Dermis blood vessel endothelial cell (primary cell): Measurements from ENCODE around the gene RIBC2. TPM values are rescaled to one million over a fixed set of nuclear protein-coding genes. Genes with fewer than 3 reads are reported as not detected.
"Not testable (repeated sequence)": the region's sequence is repeated elsewhere in the genome, so short reads cannot be mapped to it uniquely, and the experiment has no call there.

Experiments
- DNase-seq: peaks from one replicate; pipeline ENCODE4 v3.0.0; 2010
- total RNA-seq: library from RNA; depleted of rRNA; stranded (reverse); fragments of >200 nt; gene quantifications from 2 replicates; pipeline ENCODE4 v1.2.3, GENCODE V29; 2014

Gene RIBC2
- total RNA-seq, 1 donor from 2014 or later, result 0.34 TPM

DNA sequence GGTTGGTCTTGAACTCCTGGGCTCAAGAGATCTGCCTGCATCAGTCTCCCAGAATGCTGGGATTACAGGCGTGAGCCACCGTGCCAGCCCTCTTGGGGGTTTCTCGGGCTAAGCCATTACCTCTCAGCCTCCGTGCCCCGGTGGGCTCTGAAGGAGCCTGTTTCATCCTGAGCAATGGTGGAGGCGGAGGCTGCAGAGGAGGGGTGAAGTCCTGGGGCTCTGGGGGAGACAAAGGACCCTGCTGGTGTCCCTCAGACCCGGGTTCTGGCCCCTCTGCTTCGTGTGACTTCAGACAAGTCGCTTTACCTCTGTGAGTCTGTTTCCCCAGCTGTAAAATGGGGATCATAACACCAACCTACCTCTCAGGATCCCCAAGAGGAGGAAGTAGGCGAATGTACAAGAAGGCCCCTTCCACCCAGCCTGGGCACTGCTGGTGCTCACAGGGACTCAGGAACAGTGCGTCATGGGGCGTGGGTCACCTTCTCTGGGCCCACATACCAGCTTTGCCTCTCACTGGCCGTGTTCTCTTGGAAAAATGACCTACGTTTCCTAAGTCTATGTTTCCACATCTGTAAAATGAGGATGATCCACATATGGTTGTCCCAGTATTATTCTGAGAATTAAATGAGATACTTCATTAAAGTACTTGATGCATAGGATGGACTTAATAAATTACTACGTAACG is 36.8 kb downstream of the RIBC2 start:
- DNase-seq, result no peak

DNA sequence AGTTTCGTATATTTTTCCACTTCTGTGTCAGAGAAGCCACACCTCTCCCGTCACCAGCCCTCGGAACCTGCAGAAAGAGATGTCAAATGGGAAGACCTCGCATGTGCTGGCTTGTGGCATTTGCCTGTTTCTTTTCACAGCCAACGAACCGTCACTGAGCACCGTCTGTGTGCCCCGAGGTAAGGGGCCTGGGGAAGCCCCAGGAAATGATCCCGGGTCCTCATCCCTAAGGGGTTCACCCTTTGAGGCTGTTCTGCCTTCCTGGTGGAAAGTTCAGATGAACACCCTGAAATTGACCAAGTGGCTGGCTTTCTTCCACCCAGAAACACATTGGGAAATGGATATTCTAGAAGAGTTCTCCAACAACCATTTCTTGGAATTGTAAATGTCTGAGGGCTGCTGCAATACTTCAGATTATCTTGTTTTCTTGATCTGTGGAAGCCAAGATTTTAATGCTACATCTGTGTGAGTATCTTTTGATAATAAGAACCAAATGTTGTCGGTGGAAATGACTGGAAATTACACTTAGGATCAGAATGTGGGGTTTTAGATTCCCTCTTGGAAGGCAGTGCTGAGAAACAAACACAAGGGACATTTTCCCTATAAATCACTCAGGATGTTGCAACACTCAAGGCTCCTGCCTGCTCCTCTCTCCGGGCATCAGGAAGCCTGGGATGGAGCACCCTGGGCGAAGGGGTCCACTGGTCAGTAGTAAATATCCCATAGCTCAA is 37.6 kb downstream of the RIBC2 start:
- DNase-seq, result no peak

DNA sequence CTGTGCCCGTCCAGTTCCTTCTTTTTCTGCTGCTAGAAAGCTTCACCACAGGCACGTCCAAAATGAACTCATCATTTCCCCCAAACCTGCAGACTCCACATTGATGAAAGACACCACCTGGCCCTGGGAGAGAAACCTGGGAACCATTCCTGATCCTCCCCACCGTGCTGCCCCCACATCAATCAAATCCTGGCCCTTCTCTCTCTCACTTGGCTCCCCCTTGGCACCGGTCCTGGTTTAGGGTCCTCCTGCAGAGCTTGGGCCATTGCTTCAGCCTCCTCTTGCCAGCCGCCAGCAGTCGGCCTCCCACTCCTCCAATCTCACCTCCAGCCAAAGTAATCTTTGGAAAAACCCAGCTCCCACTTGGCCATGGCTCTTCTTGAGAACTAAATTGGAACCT is 38.5 kb downstream of the RIBC2 start:
- DNase-seq, result no peak

DNA sequence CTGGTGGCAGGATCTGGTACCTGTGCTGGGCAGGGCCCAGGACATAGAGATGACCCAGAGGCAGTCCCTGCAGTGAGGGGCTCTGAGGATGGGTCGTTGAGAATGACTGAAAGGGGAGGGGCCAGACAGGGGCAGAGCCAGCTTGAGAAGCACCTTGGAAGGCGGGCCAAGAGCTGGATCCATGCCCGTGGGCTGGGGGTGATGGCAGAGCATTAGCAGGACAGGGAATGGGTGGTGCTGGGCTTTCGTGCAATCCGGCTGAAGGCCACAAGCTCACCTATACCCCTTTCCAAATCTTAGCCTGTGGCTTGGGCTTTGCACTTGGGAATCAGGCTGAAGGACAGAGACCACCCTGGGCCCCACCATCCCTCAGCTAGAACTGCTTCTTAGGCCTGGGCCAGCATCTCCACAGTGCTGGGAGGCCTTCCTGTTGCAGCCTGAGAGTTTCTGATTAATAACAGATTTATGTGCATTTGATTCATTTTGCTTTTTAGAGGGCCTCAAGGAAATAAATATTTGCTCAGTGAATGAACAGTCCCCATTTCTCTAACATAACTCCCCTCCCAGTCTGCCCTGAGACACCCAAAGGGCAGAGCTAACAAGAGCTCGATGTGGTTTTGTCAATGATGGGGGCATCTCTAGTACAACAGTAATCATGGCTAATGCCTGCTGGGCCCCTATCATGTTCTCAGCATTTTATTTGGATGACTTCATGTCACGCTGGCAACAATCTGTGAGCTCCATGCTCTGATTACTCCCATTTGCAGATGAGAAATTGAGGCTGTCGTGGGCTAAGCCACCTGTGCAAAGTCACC is 39.3 kb downstream of the RIBC2 start:
- DNase-seq, result no peak

DNA sequence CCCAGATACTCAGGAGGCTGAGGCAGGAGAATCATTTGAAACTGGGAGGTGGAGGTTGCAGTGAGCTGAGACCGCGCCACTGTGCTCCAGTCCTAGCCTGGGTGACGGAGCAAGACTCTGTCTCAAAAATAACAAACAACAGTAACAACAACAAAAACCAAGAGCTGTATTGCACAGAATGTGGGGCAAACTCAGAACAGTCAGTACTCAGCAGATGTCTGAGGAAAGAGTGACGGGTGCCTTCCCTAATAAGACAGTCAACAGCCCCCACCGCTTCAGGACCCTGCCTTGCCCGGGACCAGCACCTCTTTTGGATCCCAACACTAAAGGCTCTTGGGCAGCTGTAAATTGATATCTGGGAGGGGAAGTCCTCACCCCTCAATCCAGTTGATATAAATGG is 40.3 kb downstream of the RIBC2 start:
- no peak for DNase-seq

DNA sequence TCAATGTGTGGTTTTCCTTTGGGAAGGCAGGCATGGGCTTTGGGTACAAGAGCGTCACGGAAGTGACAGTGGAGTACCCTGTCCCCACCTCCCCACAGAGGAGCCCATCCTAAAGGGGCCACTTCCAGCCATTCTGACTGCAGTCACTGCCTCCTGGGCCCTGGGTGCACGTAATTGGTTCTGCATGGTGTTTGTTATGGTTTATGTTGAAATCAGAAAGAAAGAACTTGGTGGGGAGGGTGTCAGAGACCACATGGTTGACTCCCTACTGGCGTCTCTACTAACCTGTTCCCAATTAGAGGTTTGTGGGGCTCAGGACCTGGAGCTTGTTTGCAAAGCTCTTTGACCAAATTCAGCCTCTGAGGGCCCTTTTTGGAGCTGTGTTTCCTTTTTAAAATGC is 40.8 kb downstream of the RIBC2 start:
- no peak for DNase-seq

DNA sequence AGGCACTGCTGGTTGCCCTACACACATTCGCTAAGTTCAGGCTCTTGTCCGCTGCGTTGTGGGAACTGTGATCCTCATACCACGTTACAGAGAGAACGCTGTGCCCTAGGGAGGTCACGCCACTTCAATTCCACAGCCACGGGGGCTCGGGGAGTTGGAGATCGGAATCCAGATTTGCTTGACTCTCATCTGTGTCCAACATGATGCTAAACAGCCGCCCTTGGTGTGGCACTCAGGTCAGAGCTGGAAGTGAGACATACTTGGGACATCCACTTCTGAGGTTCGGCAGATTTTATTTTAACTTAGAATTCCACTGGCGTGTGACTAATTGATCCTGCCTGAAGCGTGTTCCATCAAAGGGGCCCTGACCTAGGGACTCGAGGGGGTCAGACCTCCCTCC is 41.7 kb downstream of the RIBC2 start:
- DNase-seq, result no peak

DNA sequence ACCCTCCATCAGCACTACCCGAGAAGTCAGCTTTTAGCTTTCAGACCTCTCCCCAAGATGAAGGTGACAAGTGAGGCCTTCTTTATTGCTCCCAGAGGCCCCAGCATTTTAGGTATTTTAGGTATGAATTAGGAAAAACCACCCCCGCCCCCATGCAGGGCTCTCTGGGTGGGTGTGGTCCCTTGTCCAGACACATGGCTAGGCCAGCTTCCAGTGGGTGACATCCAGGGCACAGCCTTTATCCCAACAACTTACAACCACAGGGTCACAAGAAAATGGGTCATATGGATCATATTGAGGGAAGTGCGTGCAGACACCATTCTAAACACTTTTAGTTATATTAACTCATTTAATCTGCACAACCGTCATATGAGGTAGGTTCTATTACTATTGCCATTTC is 42.1 kb downstream of the RIBC2 start:
- DNase-seq, result no peak

DNA sequence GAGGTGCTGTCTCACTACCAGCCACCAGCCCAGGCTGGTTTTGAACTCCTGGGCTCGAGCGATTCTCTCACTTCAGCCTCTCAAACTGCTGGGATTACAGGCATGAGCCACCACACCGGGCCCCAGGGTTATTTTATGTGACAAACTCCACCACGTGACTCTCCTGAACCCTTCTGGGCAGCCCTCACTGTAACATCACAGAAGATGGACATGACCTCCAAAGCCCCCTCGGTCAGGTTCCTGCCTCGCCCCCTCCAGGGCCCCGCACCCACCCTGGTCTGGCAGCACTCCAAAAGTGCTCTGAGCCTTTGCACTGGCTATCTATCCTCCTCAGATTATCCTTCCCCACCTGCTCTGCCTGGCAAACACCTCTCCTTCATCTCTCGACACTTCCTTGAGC is 43.3 kb downstream of the RIBC2 start:
- no peak for DNase-seq

DNA sequence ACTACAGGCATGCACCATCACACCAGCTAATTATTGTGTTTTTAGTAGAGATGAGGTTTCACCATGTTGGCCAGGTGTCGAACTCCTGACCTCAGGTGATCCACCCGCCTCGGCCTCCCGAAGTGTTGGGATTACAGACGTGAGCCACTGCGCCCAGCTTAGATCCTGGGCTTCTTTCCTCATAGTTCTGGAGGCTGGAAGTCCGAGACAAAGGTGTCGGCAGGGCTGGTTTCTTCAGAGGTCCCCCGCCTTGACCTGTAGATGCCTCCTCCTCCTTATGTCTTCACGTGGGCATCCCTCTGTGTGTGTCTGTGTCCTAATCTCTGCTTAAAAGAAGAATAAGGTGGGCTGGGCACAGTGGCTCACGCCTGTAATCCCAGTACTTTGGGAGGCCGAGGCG is 45.0 kb downstream of the RIBC2 start:
- DNase-seq, result no peak

DNA sequence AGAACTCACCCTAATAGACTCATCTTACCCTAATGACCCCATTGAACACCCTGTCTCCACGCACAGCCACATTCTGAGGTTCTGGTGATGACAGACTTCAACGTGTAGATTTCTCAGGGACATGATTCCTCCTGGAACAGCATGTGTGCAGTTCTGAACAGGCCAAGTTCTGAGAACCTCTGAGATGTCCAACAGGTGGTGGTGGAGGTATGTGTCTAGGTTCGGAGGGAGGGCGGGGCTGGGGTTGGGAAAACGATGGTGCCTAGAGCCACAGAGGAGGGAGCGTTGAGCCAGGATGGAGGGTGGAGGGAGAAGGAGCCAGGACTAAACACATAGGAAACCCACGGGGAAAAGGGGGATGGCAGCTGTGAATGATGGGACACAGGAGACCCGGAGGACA is 45.7 kb downstream of the RIBC2 start:
- no peak for DNase-seq

DNA sequence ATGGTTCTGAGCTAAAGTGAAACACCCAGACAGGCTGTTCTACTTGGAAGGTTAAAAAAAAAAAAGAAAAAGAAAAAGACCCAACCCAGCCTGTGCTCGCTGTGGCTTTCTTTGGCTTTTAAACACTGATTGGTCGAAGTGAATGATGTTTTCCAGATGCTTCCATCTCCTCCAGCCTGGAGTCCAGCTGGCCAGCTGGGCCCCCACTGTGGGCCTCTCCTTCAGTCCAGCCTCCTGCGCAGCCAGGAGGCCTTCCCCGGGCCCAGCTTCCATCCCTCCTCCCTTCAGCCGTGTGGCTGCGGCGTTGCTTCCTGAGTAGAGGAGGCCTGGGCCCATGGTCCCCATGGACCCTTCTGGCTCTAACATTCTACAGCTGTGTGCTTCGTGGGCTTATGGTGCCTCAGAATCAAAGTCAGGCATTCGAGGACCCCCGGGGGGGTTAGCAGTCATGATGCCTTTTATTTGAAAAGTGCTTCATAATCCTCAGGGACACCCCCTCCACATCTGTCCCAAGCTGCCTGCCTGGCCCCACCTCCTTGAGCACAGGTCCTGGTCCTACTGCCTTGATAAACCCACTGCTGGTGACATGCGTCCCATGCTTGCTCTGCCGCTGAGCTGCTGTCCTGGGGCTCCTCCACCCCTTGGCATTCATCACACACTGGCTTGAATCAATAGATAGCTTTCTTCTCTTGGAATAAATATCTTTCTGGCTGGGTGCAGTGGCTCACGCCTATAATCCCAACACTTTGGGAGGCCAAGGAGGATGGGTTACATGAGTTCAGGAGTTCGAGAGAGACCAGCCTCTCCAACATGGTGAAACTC is 47.0 kb downstream of the RIBC2 start:
- no peak for DNase-seq

DNA sequence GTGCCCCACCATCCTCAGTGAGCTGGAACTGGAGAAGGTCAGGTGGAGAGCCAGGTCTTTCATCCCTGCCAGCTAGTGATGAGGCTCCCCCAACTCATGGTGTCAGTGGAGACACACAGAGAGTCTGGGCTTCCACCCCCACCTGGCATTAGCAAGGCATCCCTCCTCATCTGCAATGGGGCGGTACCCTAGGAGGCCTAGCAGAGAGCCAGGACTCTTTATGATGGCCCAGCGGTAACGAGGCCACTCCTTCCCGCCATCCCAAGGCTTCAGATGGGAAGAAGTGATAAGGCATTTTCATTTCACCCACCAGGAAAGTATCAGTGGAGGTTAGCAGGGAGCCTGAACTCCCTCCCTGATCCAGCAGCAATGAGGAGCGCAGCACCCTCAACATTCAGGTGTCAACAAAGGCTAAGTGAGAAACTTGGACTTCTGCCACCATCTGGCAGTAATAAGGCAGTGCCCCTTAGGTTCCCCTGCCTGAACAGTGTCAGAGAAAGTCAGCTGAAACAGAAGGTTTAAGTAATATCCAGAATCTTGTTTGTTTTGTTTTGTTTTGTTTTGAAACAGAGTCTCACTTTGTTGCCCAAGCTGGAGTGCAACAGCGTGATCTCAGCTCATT is 48.7 kb downstream of the RIBC2 start:
- DNase-seq, result peak; percentile 13

DNA sequence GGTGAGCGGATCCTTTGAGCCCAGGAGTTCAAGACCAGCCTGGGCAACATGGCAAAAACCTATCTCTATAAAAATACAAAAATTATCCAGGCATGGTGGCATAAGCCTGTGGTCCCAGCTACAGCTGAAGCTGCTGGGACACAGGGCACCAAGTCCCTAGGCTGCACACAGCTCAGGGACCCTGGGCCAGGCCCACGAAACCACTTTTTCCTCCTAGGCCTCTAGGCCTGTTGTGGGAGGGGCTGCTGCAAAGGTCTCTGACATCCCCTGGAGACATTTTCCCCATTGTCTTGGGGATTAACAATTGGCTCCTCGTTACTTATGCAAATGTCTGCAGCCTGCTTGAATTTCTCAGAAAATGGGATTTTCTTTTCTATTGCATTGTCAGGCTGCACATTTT is 50.2 kb downstream of the RIBC2 start:
- DNase-seq, result not testable (repeated sequence)

DNA sequence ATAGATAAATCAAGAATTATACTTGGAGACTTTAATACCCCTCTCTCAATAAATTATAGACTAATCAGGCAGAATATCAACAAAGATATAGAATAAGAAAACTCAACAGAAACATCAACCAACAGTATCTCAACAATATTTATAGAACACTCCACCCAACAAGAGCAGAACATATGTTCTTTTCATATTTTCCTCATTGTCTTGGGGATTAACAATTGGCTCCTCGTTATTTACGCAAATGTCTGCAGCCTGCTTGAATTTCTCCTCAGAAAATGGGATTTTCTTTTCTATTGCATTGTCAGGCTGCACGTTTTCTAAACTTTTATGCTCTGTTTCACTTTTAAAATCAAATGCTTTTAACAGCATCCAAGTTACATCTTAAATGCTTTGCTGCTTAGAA is 52.1 kb downstream of the RIBC2 start:
- DNase-seq, result no peak

DNA sequence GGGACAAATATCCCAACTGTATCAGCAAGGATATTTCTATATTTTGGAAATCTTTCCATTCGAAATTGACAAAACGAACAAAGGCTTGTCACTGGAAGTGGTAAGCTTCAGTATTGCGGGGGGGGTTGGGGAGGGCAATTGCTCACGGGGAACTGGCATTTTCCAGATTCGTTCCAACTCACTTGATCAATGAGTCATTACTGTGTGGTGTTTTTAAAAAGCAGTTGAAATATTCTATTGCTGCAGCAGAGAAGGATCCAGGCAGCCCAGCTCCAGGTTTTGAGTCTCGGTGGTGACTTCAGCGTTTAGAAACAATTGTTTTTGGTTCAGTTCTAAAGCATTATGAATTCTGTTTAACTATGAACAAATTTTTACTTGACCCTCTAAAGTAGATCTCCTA is 55.4 kb downstream of the RIBC2 start:
- no peak for DNase-seq

DNA sequence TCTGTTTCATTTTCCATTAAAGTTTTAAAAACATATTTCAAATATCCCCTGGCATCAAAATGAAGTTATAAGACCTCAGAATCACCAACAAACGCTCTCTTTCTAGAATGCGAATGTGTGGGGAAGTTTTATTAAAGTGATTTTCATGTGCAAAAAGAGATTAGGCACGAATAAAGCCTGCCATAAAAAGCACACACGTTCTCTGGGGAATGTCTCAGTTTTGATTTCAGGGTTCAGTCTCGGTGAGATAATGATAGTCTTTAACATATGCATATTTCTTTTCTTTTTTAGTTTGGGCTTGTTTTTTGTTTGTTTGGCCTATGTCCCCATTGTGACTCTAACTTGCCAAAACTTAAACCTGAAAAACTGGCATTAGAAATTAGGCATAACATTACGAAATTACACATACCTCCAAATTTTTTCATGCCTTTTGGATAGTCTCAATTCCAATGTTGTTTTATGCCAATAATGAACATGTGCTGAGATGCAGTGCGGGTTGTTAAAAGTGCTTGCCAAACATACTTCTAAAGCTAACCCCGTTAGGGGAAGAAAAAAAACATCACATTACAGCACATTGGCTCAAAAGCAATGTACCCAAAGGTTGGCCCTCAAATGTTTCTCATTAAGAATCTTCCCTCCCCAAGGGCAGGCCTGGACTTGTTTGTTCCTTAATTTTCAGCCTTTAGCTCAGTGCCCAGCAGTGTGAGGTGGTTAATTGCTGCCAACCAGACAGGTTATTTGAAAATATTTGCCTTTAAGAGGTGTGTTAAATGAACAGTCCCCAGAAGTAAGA is 56.0 kb downstream of the RIBC2 start:
- DNase-seq, result no peak

DNA sequence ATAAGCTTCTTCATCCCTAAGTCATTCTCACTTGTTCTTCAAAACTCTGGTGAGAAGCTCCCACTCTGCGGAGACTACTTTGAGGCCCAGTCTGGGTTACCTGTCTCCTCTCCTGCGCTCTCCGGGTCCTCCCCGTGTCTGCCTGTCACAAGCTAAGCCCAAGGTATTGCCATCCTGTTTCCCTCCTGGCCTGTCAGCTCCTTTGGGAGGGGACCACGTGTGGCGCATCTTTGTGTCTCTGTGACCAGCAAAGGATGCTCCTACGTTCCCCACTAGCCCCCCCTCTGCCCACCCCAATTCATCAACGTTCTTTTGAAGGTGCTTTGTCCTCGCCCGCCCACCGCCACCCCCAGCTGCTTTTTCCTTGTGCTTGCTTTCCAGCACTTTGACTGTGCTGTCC is 57.4 kb downstream of the RIBC2 start:
- DNase-seq, result no peak

DNA sequence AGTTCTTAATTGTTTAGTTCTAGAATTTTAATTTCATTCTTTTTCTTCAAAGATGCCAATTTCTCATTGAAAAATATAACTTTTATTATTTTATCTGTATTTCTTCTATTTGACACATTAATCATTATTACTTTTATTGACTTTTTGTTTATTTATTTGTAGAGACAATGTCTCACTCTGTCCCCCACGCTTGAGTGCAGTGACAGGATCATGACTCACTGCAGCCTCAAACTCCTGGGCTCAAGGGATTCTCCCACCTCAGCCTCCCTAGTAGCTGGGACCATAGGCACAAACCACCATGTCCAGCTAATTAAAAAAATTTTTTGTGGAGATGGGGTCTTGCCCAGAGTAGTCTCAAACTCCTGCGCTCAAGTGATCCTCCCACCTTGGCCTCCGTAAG is 58.9 kb downstream of the RIBC2 start:
- DNase-seq, result no peak

DNA sequence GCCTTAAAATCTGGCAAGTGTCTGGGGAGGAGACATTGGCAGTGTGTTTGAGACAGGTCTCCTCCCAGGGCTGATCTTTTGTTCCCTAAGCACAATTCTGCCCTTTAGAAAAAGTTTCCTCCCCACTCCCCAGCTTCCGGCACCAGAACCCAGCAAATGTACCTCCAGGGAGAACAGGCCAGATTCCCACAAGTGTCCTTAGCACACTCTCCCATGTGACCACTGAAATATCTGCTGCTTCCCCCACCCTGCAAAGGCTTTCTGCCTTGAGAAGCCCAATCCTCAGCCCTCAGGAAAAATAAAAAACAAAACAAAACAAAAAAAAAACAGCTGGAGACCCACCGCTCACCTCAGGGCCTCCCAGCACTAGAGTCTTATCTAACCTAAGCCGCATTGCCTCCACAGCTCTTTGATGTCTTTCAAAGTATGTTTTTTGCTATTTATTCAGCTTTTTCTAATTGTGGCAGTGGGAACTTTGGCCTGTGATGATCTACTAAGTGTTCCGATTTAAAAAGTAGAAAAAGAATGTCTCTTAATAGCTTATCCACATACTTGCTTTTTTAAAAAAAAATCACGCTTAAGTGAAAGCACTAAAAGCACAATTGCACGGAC is 60.2 kb downstream of the RIBC2 start:
- no peak for DNase-seq
